MM.1S (cell line): Measurements from ENCODE around the gene SH3D19.

Experiments used
- DNase-seq: peaks from one replicate; pipeline ENCODE4 v3.0.0-alpha.2; 2015
- H2AFZ ChIP-seq: fragments of 300-600 bp; sonication (generic); 2 replicates; pipeline ENCODE4 v1.6.0; 2016; ENCODE audit warnings: antibody characterized with exemption, low read length
- H3F3A ChIP-seq: fragments of 300-600 bp; sonication (generic); 2 replicates; pipeline ENCODE4 v1.6.1; 2016; ENCODE audit warnings: mild to moderate bottlenecking, antibody characterized with exemption, low read length, moderate library complexity, mixed read lengths; ENCODE audit not compliant: insufficient read depth
- H3K27ac ChIP-seq: fragments of 300-600 bp; sonication (generic); 2 replicates; pipeline ENCODE4 v1.5.1; 2016; ENCODE audit warnings: mild to moderate bottlenecking, low read length
- H3K27me3 ChIP-seq: fragments of 300-600 bp; sonication (generic); replicated peaks from 2 replicates; pipeline ENCODE4 v1.6.0; 2016; ENCODE audit warnings: low read length; ENCODE audit not compliant: insufficient read depth
- H3K36me3 ChIP-seq: fragments of 300-600 bp; sonication (generic); replicated peaks from 2 replicates; pipeline ENCODE4 v1.6.1; 2016; ENCODE audit warnings: mild to moderate bottlenecking, low read length, mixed read lengths; ENCODE audit not compliant: insufficient read depth
- H3K4me1 ChIP-seq: fragments of 300-600 bp; sonication (generic); 2 replicates; pipeline ENCODE4 v1.6.1; 2016; ENCODE audit warnings: low read length, mixed read lengths
- H3K4me2 ChIP-seq: fragments of 300-600 bp; sonication (generic); 2 replicates; pipeline ENCODE4 v1.6.0; 2016; ENCODE audit warnings: low read depth, low read length
- H3K4me3 ChIP-seq: fragments of 300-600 bp; sonication (generic); 2 replicates; pipeline ENCODE4 v1.5.1; 2016; ENCODE audit warnings: low read length, mixed read lengths
- H3K79me2 ChIP-seq: fragments of 300-600 bp; sonication (generic); 2 replicates; pipeline ENCODE4 v1.6.1; 2016; ENCODE audit warnings: mixed run types, low read length, mixed read lengths
- H3K9ac ChIP-seq: fragments of 300-600 bp; sonication (generic); 2 replicates; pipeline ENCODE4 v1.6.1; 2016; ENCODE audit warnings: low read length, mixed read lengths
- H3K9me2 ChIP-seq: fragments of 300-600 bp; sonication (generic); replicated peaks from 2 replicates; pipeline ENCODE4 v1.6.1; 2016; ENCODE audit warnings: mild to moderate bottlenecking, low read length, mixed read lengths; ENCODE audit not compliant: insufficient read depth
- H3K9me3 ChIP-seq: fragments of 300-600 bp; sonication (generic); replicated peaks from 2 replicates; pipeline ENCODE4 v1.6.1; 2016; ENCODE audit warnings: mild to moderate bottlenecking, low read length, mixed read lengths; ENCODE audit not compliant: insufficient read depth
- H4K20me1 ChIP-seq: fragments of 300-600 bp; sonication (generic); 2 replicates; pipeline ENCODE4 v1.6.1; 2016; ENCODE audit warnings: mild to moderate bottlenecking, low read length, moderate library complexity, mixed read lengths; ENCODE audit not compliant: insufficient read depth
- CTCF ChIP-seq: fragments of 300-600 bp; sonication (generic); IDR thresholded peaks from 2 replicates; pipeline ENCODE4 v1.5.1; 2016; ENCODE audit warnings: antibody characterized with exemption, low read length, mixed read lengths
- EZH2 ChIP-seq: fragments of 300-600 bp; sonication (generic); optimal IDR thresholded peaks from 2 replicates; pipeline ENCODE3; 2017; ENCODE audit warnings: low read depth, mild to moderate bottlenecking, antibody characterized with exemption, low read length, mixed read lengths
- EZH2phosphoT487 ChIP-seq: fragments of 300-600 bp; sonication (generic); IDR thresholded peaks from 2 replicates; pipeline ENCODE4 v1.6.1; 2018; ENCODE audit warnings: antibody characterized with exemption, low read length

The SH3D19 gene

GRCh38 chr4:151217326-151217725, 108.1 kb downstream of the SH3D19 start:
- no peak for DNase-seq
- H3K9me3 ChIP-seq = no peaks in the 10 kb centered on the region
- H3K79me2 ChIP-seq = no peaks in the 10 kb centered on the region
- H3K4me3 ChIP-seq = no peak overlapping the region
- H4K20me1 ChIP-seq = no peaks in the 10 kb centered on the region
- no peaks in the 10 kb centered on the region for H3K27me3 ChIP-seq
- H3K9ac ChIP-seq = no peak overlapping the region
- H3K4me2 ChIP-seq = no peak overlapping the region
- H3K36me3 ChIP-seq = no peaks in the 10 kb centered on the region
- H2AFZ ChIP-seq = no peak overlapping the region
- no peaks in the 10 kb centered on the region for H3F3A ChIP-seq
- H3K4me1 ChIP-seq = no peaks in the 10 kb centered on the region
- H3K9me2 ChIP-seq = no peaks in the 10 kb centered on the region
- no peak for TF ChIP-seq EZH2
- no peak for TF ChIP-seq CTCF
- no peak for TF ChIP-seq EZH2phosphoT487
- H3K27ac ChIP-seq = no peak overlapping the region

- Histone ChIP-seq H3K4me1 (no peaks in the 10 kb centered on the region), H3K79me2 (no peaks in the 10 kb centered on the region)
Observed at GRCh38 chr4:151215295-151215694, 110.1 kb downstream of the SH3D19 start.

GRCh38 chr4:151207868-151208267, 117.5 kb downstream of the SH3D19 start:
- Histone ChIP-seq H3F3A (no peaks in the 10 kb centered on the region), H3K36me3 (no peaks in the 10 kb centered on the region), H3K27ac (no peak overlapping the region), H3K9ac (no peak overlapping the region), H3K4me1 (no peaks in the 10 kb centered on the region), H3K79me2 (no peaks in the 10 kb centered on the region), H3K4me2 (no peak overlapping the region), H4K20me1 (no peaks in the 10 kb centered on the region), H2AFZ (no peak overlapping the region), H3K9me2 (no peaks in the 10 kb centered on the region), H3K4me3 (no peak overlapping the region), H3K27me3 (no peaks in the 10 kb centered on the region), H3K9me3 (no peaks in the 10 kb centered on the region)
- DNase-seq = no peak
- TF ChIP-seq EZH2phosphoT487 (no peak), CTCF (no peak), EZH2 (no peak)

More at GRCh38 chr4:151215295-151215694, 110.1 kb downstream of the SH3D19 start:
- Histone ChIP-seq H2AFZ (no peak overlapping the region), H3K9me3 (no peaks in the 10 kb centered on the region), H3K27me3 (no peaks in the 10 kb centered on the region), H3K36me3 (no peaks in the 10 kb centered on the region), H3K4me2 (no peak overlapping the region), H4K20me1 (no peaks in the 10 kb centered on the region), H3K9me2 (no peaks in the 10 kb centered on the region), H3K9ac (no peak overlapping the region), H3K4me3 (no peak overlapping the region), H3F3A (no peaks in the 10 kb centered on the region), H3K27ac (no peak overlapping the region)
- TF ChIP-seq CTCF (no peak), EZH2phosphoT487 (no peak), EZH2 (no peak)
- DNase-seq = no peak
